K562 (cell line): Measurements from ENCODE around the gene TENM3. TPM values are rescaled to one million over a fixed set of nuclear protein-coding genes. Genes with fewer than 3 reads are reported as not detected.

Source experiments
- ATAC-seq: fragments of 200-7000 bp; cut with Tn5 transposase; 3 replicates; pipeline ENCODE4 v1.9.1; 2020; ENCODE audit warnings: moderate library complexity
- BruUV-seq: library from RNA; stranded (reverse); fragments of 400-500 nt; replicated peaks from 2 replicates; lab custom pipeline; 2021; lab: Mats Ljungman, UMichigan
- CTCF ChIA-PET: fragments of 300-600 bp; formaldehyde crosslinking; extraction: SDS; loops from one replicate; lab custom pipeline; 2021; ENCODE audit warnings: low intra/inter-chr PET ratio; lab: Yijun Ruan, JAX
- POLR2A ChIA-PET: fragments of 300-600, 350-650 bp; sonication (Branson Sonifier 250); formaldehyde crosslinking; extraction: SDS; loops from one replicate; lab custom pipeline; 2021; ENCODE audit warnings: antibody characterized with exemption, inconsistent platforms; lab: Yijun Ruan, JAX
- DNase-seq, 4 experiments: peaks; one replicate each; pipeline versions ENCODE4 v3.0.0 to v3.0.0-alpha.2; 2011 to 2018; ENCODE audit warnings: low spot score in 3 of 4, mixed read lengths in 3 of 4; ENCODE audit errors: extremely low read depth in 1 of 4
- FAIRE-seq: peaks from 2 replicates; lab custom pipeline; 2011; peaks lifted over from hg19 to GRCh38; lab: Jason Lieb, UNC
- H2AFZ ChIP-seq: 2 replicates; pipeline ENCODE4 v1.6.0; 2011; ENCODE audit warnings: low read depth, low read length, control low read depth, inconsistent platforms
- H3K27ac ChIP-seq: fragments of 200-600 bp; 3 replicates; pipeline ENCODE4 v1.8.0; 2011; ENCODE audit warnings: low read depth, mild to moderate bottlenecking, control low read depth, inconsistent platforms, low read length, moderate library complexity, mixed read lengths; ENCODE audit errors: extremely low read depth
- H3K27me3 ChIP-seq, 2 experiments: fragments of 300-600 bp in 1 of 2; 2 replicates in 1 of 2; 3 replicates in 1 of 2; pipeline versions ENCODE4 v1.6.0 to v1.8.0; 2011; ENCODE audit warnings: inconsistent platforms in 2 of 2, low read length in 2 of 2, mild to moderate bottlenecking in 1 of 2, mixed read lengths in 1 of 2, moderate library complexity in 1 of 2; ENCODE audit not compliant: control insufficient read depth in 2 of 2, insufficient read depth in 2 of 2
- H3K36me3 ChIP-seq: fragments of 300-600 bp; 3 replicates; pipeline ENCODE4 v1.8.0; 2011; ENCODE audit warnings: mild to moderate bottlenecking, low read length, inconsistent platforms; ENCODE audit not compliant: control insufficient read depth, insufficient read depth
- H3K4me1 ChIP-seq, 2 experiments: fragments of 200-600 bp in 1 of 2; replicated peaks in 1 of 2; 2 replicates in 1 of 2; 3 replicates in 1 of 2; pipeline versions ENCODE4 v1.5.1 to v1.8.0; 2011; ENCODE audit warnings: inconsistent platforms in 2 of 2, low read length in 2 of 2, mild to moderate bottlenecking in 1 of 2, mixed read lengths in 1 of 2, moderate library complexity in 1 of 2; ENCODE audit not compliant: control insufficient read depth in 2 of 2, insufficient read depth in 2 of 2
- H3K4me2 ChIP-seq: 2 replicates; pipeline ENCODE4 v1.6.1; 2011; ENCODE audit warnings: low read length, control low read depth, inconsistent platforms, mixed read lengths; ENCODE audit not compliant: insufficient read depth
- H3K4me3 ChIP-seq: fragments of 200-600 bp; sonication (generic), shearing (Covaris generic); 2 replicates; pipeline ENCODE4 v1.5.1; 2016; ENCODE audit warnings: control low read depth, inconsistent platforms
- H3K79me2 ChIP-seq: fragments of 200-600 bp; 3 replicates; pipeline ENCODE4 v1.8.0; 2011; ENCODE audit warnings: low read length, inconsistent platforms; ENCODE audit not compliant: control insufficient read depth, insufficient read depth
- H3K9ac ChIP-seq, 2 experiments: 2 replicates each; pipeline versions ENCODE4 v1.6.0 to v1.6.1; 2011; ENCODE audit warnings: low read depth in 2 of 2, low read length in 2 of 2, control low read depth in 1 of 2, inconsistent platforms in 1 of 2, mild to moderate bottlenecking in 1 of 2, mixed read lengths in 1 of 2; ENCODE audit not compliant: insufficient read depth in 1 of 2
- H3K9me1 ChIP-seq: one replicate; pipeline ENCODE4 v1.6.0; 2011; ENCODE audit warnings: inconsistent platforms, mild to moderate bottlenecking, low read length, moderate library complexity; ENCODE audit not compliant: control insufficient read depth, insufficient read depth
- H3K9me3 ChIP-seq: replicated peaks from 2 replicates; pipeline ENCODE4 v1.5.1; 2011; ENCODE audit warnings: low read depth, low read length, inconsistent platforms; ENCODE audit not compliant: control insufficient read depth, insufficient read depth
- H4K20me1 ChIP-seq: replicated peaks from 2 replicates; pipeline ENCODE4 v1.6.1; 2011; ENCODE audit warnings: low read length, inconsistent platforms, mixed read lengths; ENCODE audit not compliant: control insufficient read depth, insufficient read depth
- CTBP1 ChIP-seq: fragments of 450-650 bp; IDR thresholded peaks from 2 replicates; pipeline ENCODE4 v1.6.1; 2016; ENCODE audit warnings: borderline replicate concordance
- MBD2 ChIP-seq: sonication (generic); IDR thresholded peaks from 2 replicates; pipeline ENCODE4 v1.6.1; 2016; ENCODE audit warnings: low read depth, borderline replicate concordance
- THRA ChIP-seq: fragments of 450-650 bp; IDR thresholded peaks from 2 replicates; pipeline ENCODE4 v1.6.1; 2017; ENCODE audit warnings: mild to moderate bottlenecking, moderate library complexity
- ZNF239 ChIP-seq: fragments of 250-450 bp; sonication (Bioruptor Pico); IDR thresholded peaks from 2 replicates; pipeline ENCODE4 v1.4.0; 2020; ENCODE audit warnings: mild to moderate bottlenecking
- ZSCAN29 ChIP-seq: fragments of 450-650 bp; IDR thresholded peaks from 2 replicates; pipeline ENCODE4 v1.6.1; 2017
- WGBS: fragments of 100-300 bp; shearing (Covaris generic); methylation state at CpG from one replicate; pipeline ENCODE4 v1.1.6; 2016; ENCODE audit warnings: low coverage, mixed read lengths; ENCODE audit not compliant: insufficient coverage; ENCODE audit errors: missing lambda C conversion rate; 5-methylcytosine and 5-hydroxymethylcytosine counted together
- in situ Hi-C: fragments of 300-500 bp; cut with MboI; formaldehyde crosslinking; loops from 4 replicates; pipeline ENCODE4 v1.15.0; 2018; ENCODE audit warnings: inconsistent platforms, mixed read lengths
- intact Hi-C: fragments of 100-400 bp; cut with micrococcal nuclease; formaldehyde crosslinking; loops from 2 replicates; pipeline ENCODE4 v1.14.2; 2022
- polyA plus RNA-seq, 8 experiments: library from polyadenylated mRNA; depleted of rRNA in 4 of 8; stranded (reverse) in 5 of 8; unstranded in 3 of 8; fragments of >200 nt; fragmentation: Nextera tagmentation in 2 of 8; fragmentation: Illumina TruSeq in 1 of 8; extraction: Ambion mirVana in 2 of 8; extraction: Trizol in 1 of 8; gene quantifications; 2 replicates each; pipeline versions ENCODE4 v1.2.1 to v1.2.3, GENCODE V29; 2011 to 2014; ENCODE audit warnings: inconsistent platforms in 1 of 8, missing spikeins in 1 of 8
- total RNA-seq, 7 experiments: library from RNA; depleted of rRNA in 6 of 7; stranded (reverse); fragments of >200 nt in 6 of 7; fragmentation: Illumina TruSeq in 2 of 7; extraction: Trizol in 2 of 7; gene quantifications; 2 replicates each; pipeline versions ENCODE4 v1.2.1 to v1.2.3, GENCODE V29; 2011 to 2021; ENCODE audit warnings: low replicate concordance in 1 of 7

Gene TENM3
- total and polyA plus RNA-seq, 9 of the 15 experiments (the other 6 are each of a cell fraction or from before 2014, with no cell fraction given): 0.01 to 0.02 TPM; not detected in 7

GRCh38 chr4:182261651-182262223, 18.5 kb downstream of the TENM3 start:
- BruUV-seq: no TSS peak
- H3K36me3 ChIP-seq: no peaks in the 10 kb centered on the region
- H4K20me1 ChIP-seq: no peaks in the 10 kb centered on the region
- no peak overlapping the region for H3K4me3 ChIP-seq
- CTCF ChIA-PET: no interaction called here
- no peak for DNase-seq
- POLR2A ChIA-PET: interaction anchor here (0.9 kb wide), 1 partner anchor 11 kb away, joined by 3 read pairs; no protein-coding TSS in a partner anchor
- intact Hi-C loops: no loop called here
- no peaks in the 10 kb centered on the region for H3K9me3 ChIP-seq
- ATAC-seq: no peak
- H3K4me2 ChIP-seq: no peak overlapping the region
- no peak for FAIRE-seq
- H3K9me1 ChIP-seq: no peaks in the 10 kb centered on the region
- H3K4me1 ChIP-seq: no peaks in the 10 kb centered on the region
- H2AFZ ChIP-seq: no peak overlapping the region
- H3K79me2 ChIP-seq: no peaks in the 10 kb centered on the region
- TF ChIP-seq ZSCAN29: peak; percentile 78; the same call in 1 of the 2 replicates
- TF ChIP-seq MBD2: no peak
- TF ChIP-seq THRA: no peak
- TF ChIP-seq ZNF239 (CRISPR knock-in tag): no peak
- no peak for TF ChIP-seq CTBP1
- WGBS: 0% methylated on average over 8 of the region's 8 CpGs
- H3K9ac ChIP-seq: no peak overlapping the region
- H3K27ac ChIP-seq: no peak overlapping the region
- in situ Hi-C loops: no loop called here
- no peaks in the 10 kb centered on the region for H3K27me3 ChIP-seq
